CD4-positive, alpha-beta memory T cell (primary cell): ENCODE results near the gene UGT1A9. TPM values are rescaled to one million over a fixed set of nuclear protein-coding genes. Genes with fewer than 3 reads are reported as not detected.

Source experiments
- CTCF ChIA-PET: fragments of 350-600 bp; sonication (Branson Sonifier 250); formaldehyde crosslinking; loops from one replicate; lab custom pipeline; 2021; ENCODE audit warnings: inconsistent platforms; ENCODE audit not compliant: partially characterized antibody; lab: Charles Lee
- POLR2A ChIA-PET: fragments of 350-600 bp; sonication (Branson Sonifier 250); formaldehyde crosslinking; loops from one replicate; lab custom pipeline; 2021; ENCODE audit not compliant: partially characterized antibody; lab: Charles Lee
- DNase-seq, 5 donors: peaks; one replicate each; pipeline versions ENCODE4 v3.0.0 to v3.0.0-alpha.2; 2020 to 2022; ENCODE audit warnings: mixed read lengths in 1 of 5
- H3K27ac ChIP-seq: one replicate; pipeline ENCODE4 v1.7.0; 2013; ENCODE audit warnings: low read depth, low read length
- H3K27me3 ChIP-seq: 2 replicates; pipeline ENCODE4 v1.7.0; 2013; ENCODE audit warnings: mild to moderate bottlenecking, low read length, moderate library complexity; ENCODE audit not compliant: insufficient read depth
- H3K36me3 ChIP-seq: 2 replicates; pipeline ENCODE4 v1.7.0; 2013; ENCODE audit warnings: mild to moderate bottlenecking, low read length, moderate library complexity; ENCODE audit not compliant: insufficient read depth
- H3K4me1 ChIP-seq: 2 replicates; pipeline ENCODE4 v1.7.0; 2013; ENCODE audit warnings: mild to moderate bottlenecking, low read length, moderate library complexity; ENCODE audit not compliant: insufficient read depth
- H3K4me3 ChIP-seq, 2 donors: one replicate each; pipeline ENCODE4 v1.7.0; 2013; ENCODE audit warnings: low read length in 2 of 2, mild to moderate bottlenecking in 1 of 2
- H3K9me3 ChIP-seq, 2 donors: one replicate each; pipeline ENCODE4 v1.7.0; 2013; ENCODE audit warnings: low read length in 2 of 2, control low read depth in 1 of 2; ENCODE audit not compliant: control insufficient read depth in 1 of 2
- H3K27ac Mint-ChIP-seq, 7 donors: one replicate each; pipeline ENCODE4 v1.8.0; 2020 to 2021; ENCODE audit warnings: mixed read lengths in 7 of 7, mild to moderate bottlenecking in 6 of 7, inconsistent platforms in 3 of 7, moderate library complexity in 3 of 7
- H3K27me3 Mint-ChIP-seq, 2 donors: one replicate each; pipeline ENCODE4 v1.8.0; 2020 to 2021; ENCODE audit warnings: mixed read lengths in 2 of 2
- H3K36me3 Mint-ChIP-seq, 2 donors: one replicate each; pipeline ENCODE4 v1.8.0; 2020 to 2021; ENCODE audit warnings: mixed read lengths in 2 of 2, inconsistent platforms in 1 of 2, mild to moderate bottlenecking in 1 of 2
- H3K4me1 Mint-ChIP-seq, 4 donors: one replicate each; pipeline ENCODE4 v1.8.0; 2020 to 2021; ENCODE audit warnings: mixed read lengths in 4 of 4, mild to moderate bottlenecking in 1 of 4
- H3K4me3 Mint-ChIP-seq, 8 donors: one replicate each; pipeline ENCODE4 v1.8.0; 2020 to 2021; ENCODE audit warnings: mixed read lengths in 8 of 8, mild to moderate bottlenecking in 7 of 8, moderate library complexity in 6 of 8, inconsistent platforms in 3 of 8
- H3K9me3 Mint-ChIP-seq, 8 donors: one replicate each; pipeline ENCODE4 v1.8.0; 2020 to 2021; ENCODE audit warnings: mixed read lengths in 8 of 8, mild to moderate bottlenecking in 5 of 8, inconsistent platforms in 3 of 8, moderate library complexity in 1 of 8
- intact Hi-C: fragments of 100-400 bp; cut with micrococcal nuclease; formaldehyde crosslinking; loops from one replicate; pipeline ENCODE4 v1.15.1; 2023
- polyA plus RNA-seq, 2 donors: library from polyadenylated mRNA; unstranded; fragments of 300-500 nt; fragmentation: Illumina TruSeq; gene quantifications; one replicate each; pipeline ENCODE4 v1.2.3, GENCODE V29; 2021
- total RNA-seq, 2 experiments: library from RNA; stranded (reverse); gene quantifications; one replicate each; pipeline ENCODE4 v1.2.3, GENCODE V29; 2021

UGT1A9 gene
- total and polyA plus RNA-seq, 4 experiments from 2014 or later, result not detected

DNA sequence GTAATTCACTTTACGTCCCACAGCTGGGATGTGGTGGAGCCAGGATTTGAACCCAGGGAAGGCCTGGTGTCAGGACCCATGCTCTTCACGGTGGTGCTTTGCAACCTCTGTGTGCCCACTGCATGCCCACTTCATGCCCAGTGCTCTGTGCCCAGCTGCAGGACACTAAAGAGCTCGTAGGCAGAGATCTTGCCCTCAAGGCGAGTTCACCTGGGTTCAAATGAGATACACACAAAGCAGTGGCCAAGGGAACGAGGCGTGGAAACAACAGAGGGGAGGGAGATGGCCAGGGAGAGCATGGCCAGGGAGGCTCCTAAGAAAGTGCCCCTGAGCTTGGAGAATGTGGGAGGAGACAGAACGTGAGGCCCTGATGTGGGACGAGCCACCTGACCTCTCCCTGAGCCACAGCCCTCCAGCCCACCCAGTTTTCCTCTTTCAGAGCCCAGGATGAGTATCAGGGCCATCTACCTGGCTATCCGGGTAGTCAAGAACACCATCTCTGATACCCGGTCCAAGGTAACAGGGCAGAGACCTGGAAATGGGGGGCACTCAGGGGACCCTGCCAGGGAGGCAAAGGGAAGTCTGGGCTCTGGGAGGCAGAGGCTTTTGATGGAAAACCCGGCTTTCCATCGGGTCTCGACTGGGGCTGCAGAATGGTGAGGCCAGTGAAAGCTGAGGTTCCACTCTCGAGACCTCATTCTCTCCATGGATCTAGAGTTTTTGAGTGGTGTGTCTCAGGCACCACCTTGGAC lies 126.8 kb downstream of the UGT1A9 start:
- ChIA-PET POLR2A (no interaction called here), CTCF (no interaction called here)
- DNase-seq, result no peak

GRCh38 chr2:233799087-233799665 lies 127.5 kb downstream of the UGT1A9 start:
- Mint-ChIP-seq H3K4me3 (no peak overlapping the region), H3K4me1 (no peaks in the 10 kb centered on the region), H3K36me3 (no peaks in the 10 kb centered on the region), H3K27me3 (peaks cover 10 to 15% of the 10 kb centered on the region in 2 donors), H3K9me3 (no peaks in the 10 kb centered on the region), H3K27ac (peak overlapping the region in 1 of 7 donors; percentile 27)
- Histone ChIP-seq H3K9me3 (no peaks in the 10 kb centered on the region), H3K36me3 (no peaks in the 10 kb centered on the region), H3K27ac (no peak overlapping the region), H3K27me3 (no peaks in the 10 kb centered on the region), H3K4me3 (no peak overlapping the region), H3K4me1 (no peaks in the 10 kb centered on the region)
- intact Hi-C loops, result no loop called here
- no peak for DNase-seq
- CTCF ChIA-PET, result no interaction called here
- POLR2A ChIA-PET, result no interaction called here

More for the DNA sequence above, 126.8 kb downstream of the UGT1A9 start:
- peak overlapping the region in 1 of 7 donors; percentile 27 for H3K27ac Mint-ChIP-seq
- H3K36me3 Mint-ChIP-seq, result no peaks in the 10 kb centered on the region
- H3K9me3 Mint-ChIP-seq, result peaks cover 0 to under 1% (median 0%) of the 10 kb centered on the region in 8 donors
- no peak overlapping the region for H3K27ac ChIP-seq
- no peak overlapping the region for H3K4me3 ChIP-seq
- H3K9me3 ChIP-seq, result no peaks in the 10 kb centered on the region
- intact Hi-C loops, result no loop called here
- H3K27me3 ChIP-seq, result no peaks in the 10 kb centered on the region
- no peaks in the 10 kb centered on the region for H3K4me1 ChIP-seq
- H3K36me3 ChIP-seq, result no peaks in the 10 kb centered on the region
- H3K4me1 Mint-ChIP-seq, result no peaks in the 10 kb centered on the region
- no peak overlapping the region for H3K4me3 Mint-ChIP-seq
- peaks cover 10 to 13% of the 10 kb centered on the region in 2 donors for H3K27me3 Mint-ChIP-seq

- H3K27me3 ChIP-seq, result no peaks in the 10 kb centered on the region
- CTCF ChIA-PET, result no interaction called here
- POLR2A ChIA-PET, result no interaction called here
- no peaks in the 10 kb centered on the region for H3K36me3 Mint-ChIP-seq
- H3K4me3 ChIP-seq, result no peak overlapping the region
- H3K27me3 Mint-ChIP-seq, result peaks cover 10 to 17% of the 10 kb centered on the region in 2 donors
- no peaks in the 10 kb centered on the region for H3K9me3 ChIP-seq
- intact Hi-C loops, result no loop called here
- DNase-seq, result no peak
- H3K4me1 ChIP-seq, result no peaks in the 10 kb centered on the region
- H3K27ac Mint-ChIP-seq, result no peak overlapping the region
- H3K27ac ChIP-seq, result no peak overlapping the region
- H3K4me3 Mint-ChIP-seq, result no peak overlapping the region
- H3K4me1 Mint-ChIP-seq, result no peaks in the 10 kb centered on the region
- H3K9me3 Mint-ChIP-seq, result no peaks in the 10 kb centered on the region
- no peaks in the 10 kb centered on the region for H3K36me3 ChIP-seq
Measured at GRCh38 chr2:233799716-233800115, 128.0 kb downstream of the UGT1A9 start.

- Histone ChIP-seq H3K4me1 (no peaks in the 10 kb centered on the region), H3K27ac (no peak overlapping the region), H3K9me3 (no peaks in the 10 kb centered on the region), H3K27me3 (no peaks in the 10 kb centered on the region), H3K4me3 (no peak overlapping the region), H3K36me3 (no peaks in the 10 kb centered on the region)
- H3K4me1 Mint-ChIP-seq, result no peaks in the 10 kb centered on the region
- H3K36me3 Mint-ChIP-seq, result no peaks in the 10 kb centered on the region
- ChIA-PET CTCF (no interaction called here), POLR2A (no interaction called here)
- intact Hi-C loops, result no loop called here
- H3K27me3 Mint-ChIP-seq, result peaks cover 8 to 17% of the 10 kb centered on the region in 2 donors
- DNase-seq, result no peak
- H3K4me3 Mint-ChIP-seq, result no peak overlapping the region
- H3K9me3 Mint-ChIP-seq, result no peaks in the 10 kb centered on the region
- H3K27ac Mint-ChIP-seq, result no peak overlapping the region
Measured at GRCh38 chr2:233800208-233800607, 128.5 kb downstream of the UGT1A9 start.

DNA sequence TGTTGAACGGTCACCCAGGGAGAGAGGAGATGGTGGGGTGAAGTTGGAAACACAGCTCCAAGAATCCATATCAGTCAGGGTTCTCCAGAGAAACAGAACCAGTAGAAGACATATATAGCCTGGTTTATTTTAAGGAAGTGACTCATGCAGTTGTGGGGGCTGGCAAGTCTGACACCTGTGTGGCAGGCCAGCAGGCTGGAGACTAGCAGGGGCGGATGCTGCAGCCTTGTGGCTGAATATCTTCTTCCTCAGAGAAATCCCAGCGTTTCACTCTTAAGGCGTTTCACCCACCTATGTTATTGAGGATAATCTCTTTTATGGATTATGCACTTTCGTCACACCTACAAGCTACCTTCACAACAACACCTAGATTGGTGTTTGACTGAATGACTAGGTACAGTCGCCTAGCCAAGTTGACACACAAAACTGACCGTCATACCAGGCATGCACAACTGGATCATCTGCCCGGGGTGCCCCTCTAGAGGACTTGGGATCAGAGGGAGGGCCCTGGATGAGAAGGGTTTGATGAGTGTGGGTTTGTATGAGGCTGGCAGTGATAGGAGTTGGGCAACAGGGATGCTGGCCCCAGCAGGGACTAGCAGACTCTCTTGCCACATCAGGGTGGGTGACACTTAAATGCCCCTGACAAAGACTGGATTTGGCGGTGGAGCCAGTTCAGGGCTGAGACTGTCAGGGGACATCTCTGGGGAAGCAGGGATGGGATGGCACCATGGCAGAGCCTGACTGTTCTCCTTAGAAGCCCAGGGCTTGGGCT lies 129.8 kb downstream of the UGT1A9 start:
- Mint-ChIP-seq H3K9me3 (no peaks in the 10 kb centered on the region), H3K4me3 (no peak overlapping the region), H3K4me1 (no peaks in the 10 kb centered on the region), H3K27me3 (peaks cover 8 to 17% of the 10 kb centered on the region in 2 donors), H3K27ac (no peak overlapping the region), H3K36me3 (no peaks in the 10 kb centered on the region)
- Histone ChIP-seq H3K4me1 (no peaks in the 10 kb centered on the region), H3K27me3 (no peaks in the 10 kb centered on the region), H3K9me3 (no peaks in the 10 kb centered on the region), H3K27ac (no peak overlapping the region), H3K4me3 (no peak overlapping the region), H3K36me3 (no peaks in the 10 kb centered on the region)
- ChIA-PET POLR2A (no interaction called here), CTCF (no interaction called here)
- no peak for DNase-seq
- intact Hi-C loops, result no loop called here

DNA sequence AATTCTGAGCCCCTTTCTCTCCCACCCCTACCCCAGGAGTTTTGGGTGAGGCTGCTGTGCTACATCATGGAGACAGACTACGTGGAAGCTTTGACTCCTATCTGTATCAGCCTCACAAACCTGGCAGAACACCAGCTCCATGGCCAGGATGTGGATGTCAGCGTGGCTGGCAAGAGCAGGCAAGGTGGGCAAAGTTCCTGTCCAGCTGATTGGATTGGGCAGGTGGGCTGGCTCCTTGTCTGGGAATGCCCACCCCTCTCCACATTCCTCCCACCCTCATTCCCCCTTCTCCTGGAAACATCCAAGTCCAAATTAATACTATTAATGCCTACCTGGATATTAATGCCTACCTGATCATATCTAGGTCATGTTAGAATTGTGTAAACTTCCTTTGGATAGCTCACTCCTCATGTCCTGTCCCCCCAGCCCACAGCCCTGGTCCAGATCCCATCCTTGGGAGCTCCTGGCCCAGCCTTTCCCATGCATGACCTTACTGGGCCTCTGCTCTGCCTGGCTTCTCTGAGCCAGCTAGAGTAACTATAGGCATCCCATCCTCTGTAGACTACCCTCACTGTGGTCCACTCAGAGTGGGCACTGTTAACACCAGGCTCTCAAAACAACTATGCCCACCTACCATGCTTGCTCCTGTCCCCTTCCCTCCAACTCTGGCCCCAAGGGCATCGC lies 130.6 kb downstream of the UGT1A9 start:
- Mint-ChIP-seq H3K36me3 (no peaks in the 10 kb centered on the region), H3K27me3 (peaks cover 8 to 17% of the 10 kb centered on the region in 2 donors), H3K4me3 (no peak overlapping the region), H3K27ac (no peak overlapping the region), H3K4me1 (no peaks in the 10 kb centered on the region), H3K9me3 (no peaks in the 10 kb centered on the region)
- Histone ChIP-seq H3K9me3 (no peaks in the 10 kb centered on the region), H3K4me3 (no peak overlapping the region), H3K27ac (no peak overlapping the region), H3K36me3 (no peaks in the 10 kb centered on the region), H3K4me1 (no peaks in the 10 kb centered on the region), H3K27me3 (no peaks in the 10 kb centered on the region)
- DNase-seq, result no peak
- POLR2A ChIA-PET, result no interaction called here
- intact Hi-C loops, result no loop called here
- CTCF ChIA-PET, result no interaction called here
